ENCODE data around the gene CFDP1.

Gene CFDP1

DNA sequence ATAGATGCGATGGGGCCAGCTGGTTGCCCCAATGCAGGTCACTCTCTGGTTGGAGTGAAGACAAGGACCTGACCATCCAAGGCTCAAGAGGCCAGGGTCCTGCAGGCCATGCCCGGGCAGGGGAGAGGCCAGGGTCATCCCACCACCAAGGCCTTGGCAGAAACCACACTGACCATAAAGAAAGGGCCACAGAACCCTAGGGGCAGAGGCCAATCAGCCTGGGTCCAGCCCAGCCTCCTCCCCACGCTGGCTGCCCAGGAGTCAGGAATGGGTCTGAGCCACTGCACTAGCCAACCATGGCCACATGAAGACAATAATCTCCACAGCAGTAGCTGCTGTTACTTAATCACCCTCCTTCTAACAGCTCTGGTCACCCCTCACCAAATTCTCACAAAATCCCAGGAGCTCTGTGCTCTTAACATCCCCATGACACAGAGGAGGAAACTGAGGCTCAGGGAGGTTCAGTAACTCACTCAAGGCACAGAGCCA is 171.7 kb downstream of the CFDP1 start:
- H3K4me3 ChIP-seq, result no peak overlapping the region
- no peak overlapping the region for H3K27ac ChIP-seq
- TF ChIP-seq Cebpa-rat (IDR thresholded peaks at IDR 0.05), result no peak
- peaks cover 5 to 95% (median 37%) of the 10 kb centered on the region in 11 experiments; a peak in 19 of 22 replicates for H4K20me1 ChIP-seq
- no peaks in the 10 kb centered on the region for H3K9me3 ChIP-seq (replicated peaks in 1 of 11)
- peaks cover 10 to 29% (median 18%) of the 10 kb centered on the region in 10 experiments; a peak in 19 of 20 replicates for H3K4me1 ChIP-seq
- H3K4me2 ChIP-seq, result no peak overlapping the region
- H3K9ac ChIP-seq, result no peak overlapping the region
- H3K36me3 ChIP-seq, result no peaks in the 10 kb centered on the region
- peaks cover 37 to 100% (median 53%) of the 10 kb centered on the region in 11 experiments for H3K27me3 ChIP-seq

DNA sequence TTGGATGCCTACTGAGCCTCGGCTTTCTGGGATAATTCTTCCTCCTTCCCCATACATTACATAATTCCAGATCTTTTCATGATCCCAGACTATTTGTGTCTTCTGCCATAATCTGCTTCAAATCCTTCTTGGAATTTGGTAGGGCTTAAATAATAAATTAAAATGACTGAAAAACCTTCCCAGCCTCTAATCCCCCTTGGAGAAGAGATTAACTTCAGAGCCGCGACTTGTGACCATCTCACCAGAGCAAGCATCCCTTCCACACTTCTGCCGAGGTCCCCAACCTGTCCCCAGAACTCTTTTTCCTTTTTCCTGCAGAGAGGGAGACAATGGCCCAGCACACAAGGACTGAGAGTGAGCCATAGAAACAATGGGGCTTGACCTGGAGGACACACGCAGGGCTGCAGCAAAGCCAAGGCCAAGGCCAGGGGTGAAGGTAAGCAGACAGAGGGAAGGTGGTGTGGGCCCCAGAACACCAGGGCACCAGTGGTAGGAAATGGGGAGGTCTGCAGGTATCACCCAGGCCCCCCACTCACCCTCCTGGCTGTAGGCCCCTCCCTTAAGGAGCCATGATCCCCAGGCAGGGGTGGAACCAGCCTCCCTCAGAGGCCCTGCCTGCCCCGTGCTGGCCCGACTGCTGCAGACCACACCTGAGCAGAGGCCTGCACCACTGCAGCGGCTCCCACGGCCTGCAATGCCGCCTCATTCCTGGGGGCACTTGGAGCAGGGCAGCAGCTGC is 172.3 kb downstream of the CFDP1 start:
- peaks cover 10 to 25% (median 17%) of the 10 kb centered on the region in 10 experiments; a peak in 19 of 20 replicates for H3K4me1 ChIP-seq
- TF ChIP-seq Cebpa-rat (IDR thresholded peaks at IDR 0.05), result no peak
- H3K4me3 ChIP-seq, result no peak overlapping the region
- no peak overlapping the region for H3K9ac ChIP-seq
- peaks cover 5 to 95% (median 40%) of the 10 kb centered on the region in 11 experiments; a peak in 19 of 22 replicates for H4K20me1 ChIP-seq
- H3K4me2 ChIP-seq, result no peak overlapping the region
- no peak overlapping the region for H3K27ac ChIP-seq
- no peaks in the 10 kb centered on the region for H3K36me3 ChIP-seq
- H3K27me3 ChIP-seq, result peaks cover 31 to 100% (median 46%) of the 10 kb centered on the region in 11 experiments
- H3K9me3 ChIP-seq (replicated peaks in 1 of 11), result no peaks in the 10 kb centered on the region

DNA sequence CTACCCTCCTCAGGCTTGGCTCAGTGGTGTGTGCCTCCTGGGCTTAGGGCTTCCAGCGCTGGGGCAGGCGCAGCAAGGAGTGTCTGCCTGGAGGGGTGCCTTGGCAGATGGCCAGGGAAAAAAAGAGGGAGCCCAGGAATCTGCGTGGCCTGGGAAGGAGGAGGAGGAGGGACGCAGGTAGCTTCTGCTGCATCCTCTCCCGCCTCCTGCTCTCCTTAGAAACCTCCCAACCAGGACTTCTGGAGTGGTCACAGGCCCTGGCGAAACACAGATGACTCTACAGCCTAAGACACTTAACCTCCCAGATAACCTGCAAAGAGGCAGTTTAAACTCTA is 174.5 kb downstream of the CFDP1 start:
- peaks cover 0 to 95% (median 29%) of the 10 kb centered on the region in 11 experiments; a peak in 17 of 22 replicates for H4K20me1 ChIP-seq
- no peak for TF ChIP-seq Cebpa-rat (IDR thresholded peaks at IDR 0.05)
- H3K9ac ChIP-seq, result no peak overlapping the region
- H3K36me3 ChIP-seq, result no peaks in the 10 kb centered on the region
- peaks cover 0 to 5% (median 0%) of the 10 kb centered on the region in 10 experiments; a peak in 5 of 20 replicates for H3K4me1 ChIP-seq
- H3K27me3 ChIP-seq, result peaks cover 21 to 100% (median 30%) of the 10 kb centered on the region in 11 experiments
- H3K9me3 ChIP-seq (replicated peaks in 1 of 11), result no peaks in the 10 kb centered on the region
- no peak overlapping the region for H3K4me3 ChIP-seq
- H3K27ac ChIP-seq, result no peak overlapping the region
- H3K4me2 ChIP-seq, result no peak overlapping the region

DNA sequence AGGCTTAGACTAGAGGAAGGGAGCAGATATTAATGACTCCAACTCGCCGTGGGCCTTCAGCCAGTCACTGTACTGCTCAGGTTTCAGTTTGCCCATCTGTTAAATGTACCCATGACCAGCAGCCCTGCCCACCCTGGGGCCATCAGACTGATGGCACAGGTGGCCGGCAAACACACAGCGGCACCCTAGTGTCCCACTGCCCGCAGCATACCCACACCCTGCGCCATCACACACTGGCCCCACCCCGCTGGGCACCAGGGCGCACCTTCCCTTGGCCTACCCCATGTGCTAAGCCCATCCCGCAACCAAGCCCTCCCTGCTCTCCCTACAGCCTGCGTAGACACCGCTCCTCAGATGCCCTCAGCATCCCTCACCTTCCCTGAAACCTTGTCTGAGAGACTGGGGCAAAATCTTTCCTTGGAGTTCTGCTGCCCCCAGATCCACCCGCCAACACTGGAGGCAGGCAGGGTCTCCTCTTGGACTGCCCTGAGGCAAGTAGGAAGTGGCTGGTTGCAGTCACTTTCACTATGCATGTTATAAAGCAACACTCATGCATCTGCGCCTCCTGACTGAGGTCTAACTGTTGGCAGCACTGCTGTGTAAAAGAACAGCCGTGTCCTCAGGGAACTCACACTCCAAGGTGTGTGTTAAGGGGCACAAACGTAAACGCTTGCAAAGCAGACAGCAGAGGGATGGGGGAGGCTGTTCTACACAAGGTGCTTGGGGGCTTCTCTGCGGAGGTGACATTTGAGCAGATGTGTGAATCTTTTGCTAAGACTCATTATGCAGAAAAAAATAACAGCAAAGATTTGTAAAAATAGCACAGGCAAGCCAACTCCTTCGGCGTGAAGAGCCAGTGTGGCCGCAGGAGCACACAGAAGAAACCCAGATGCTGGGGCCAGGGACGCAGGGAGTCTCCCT is 175.2 kb downstream of the CFDP1 start:
- Histone ChIP-seq H3K4me2 (no peak overlapping the region), H3K9ac (no peak overlapping the region), H3K9me3 (replicated peaks in 1 of 11) (no peaks in the 10 kb centered on the region), H3K27me3 (peaks cover 21 to 100% (median 30%) of the 10 kb centered on the region in 11 experiments), H3K36me3 (no peaks in the 10 kb centered on the region), H3K4me1 (peaks cover 0 to 4% (median 0%) of the 10 kb centered on the region in 10 experiments; a peak in 2 of 20 replicates), H3K4me3 (no peak overlapping the region), H4K20me1 (peaks cover 0 to 95% (median 29%) of the 10 kb centered on the region in 11 experiments; a peak in 17 of 22 replicates), H3K27ac (no peak overlapping the region)
- no peak for TF ChIP-seq Cebpa-rat (IDR thresholded peaks at IDR 0.05)

DNA sequence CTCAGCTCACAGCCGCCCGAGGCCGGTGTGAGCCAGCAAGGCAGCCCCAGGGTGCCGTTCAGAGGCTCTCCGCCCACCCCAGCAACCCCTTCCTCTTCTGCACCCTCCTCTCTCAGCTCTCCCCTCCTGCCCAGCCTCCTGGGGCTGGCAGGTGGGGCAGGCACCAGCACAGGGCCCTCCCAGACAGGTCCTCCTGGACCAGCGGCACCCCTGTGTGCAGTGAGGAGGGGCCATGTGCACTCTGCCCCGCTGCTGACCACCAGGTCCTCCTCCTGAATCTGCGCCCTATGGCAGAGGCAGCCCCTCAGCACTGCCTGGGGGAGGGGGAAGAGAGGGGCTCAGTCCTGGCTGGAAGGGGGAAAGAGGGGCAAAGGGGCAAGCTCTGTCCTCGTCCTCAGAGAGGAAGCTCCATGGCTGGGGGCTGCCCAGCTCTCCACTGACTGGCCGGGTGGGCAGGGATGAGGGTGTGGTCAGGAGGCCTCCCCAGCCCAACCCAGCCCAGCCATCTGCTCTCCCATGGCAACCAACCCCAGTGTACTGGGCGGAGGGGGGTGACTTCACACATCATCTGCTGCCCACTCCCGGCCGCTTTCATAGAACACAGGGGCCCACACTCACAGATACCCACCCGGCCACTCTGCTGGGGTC is 176.5 kb downstream of the CFDP1 start:
- Histone ChIP-seq H3K4me1 (peaks cover 0 to 4% (median 0%) of the 10 kb centered on the region in 10 experiments; a peak in 2 of 20 replicates), H3K9ac (no peak overlapping the region), H4K20me1 (peaks cover 0 to 95% (median 32%) of the 10 kb centered on the region in 11 experiments; a peak in 17 of 22 replicates), H3K27ac (no peak overlapping the region), H3K4me2 (no peak overlapping the region), H3K4me3 (no peak overlapping the region), H3K36me3 (no peaks in the 10 kb centered on the region), H3K27me3 (peaks cover 26 to 100% (median 33%) of the 10 kb centered on the region in 11 experiments), H3K9me3 (replicated peaks in 1 of 11) (no peaks in the 10 kb centered on the region)
- TF ChIP-seq Cebpa-rat (IDR thresholded peaks at IDR 0.05), result no peak

DNA sequence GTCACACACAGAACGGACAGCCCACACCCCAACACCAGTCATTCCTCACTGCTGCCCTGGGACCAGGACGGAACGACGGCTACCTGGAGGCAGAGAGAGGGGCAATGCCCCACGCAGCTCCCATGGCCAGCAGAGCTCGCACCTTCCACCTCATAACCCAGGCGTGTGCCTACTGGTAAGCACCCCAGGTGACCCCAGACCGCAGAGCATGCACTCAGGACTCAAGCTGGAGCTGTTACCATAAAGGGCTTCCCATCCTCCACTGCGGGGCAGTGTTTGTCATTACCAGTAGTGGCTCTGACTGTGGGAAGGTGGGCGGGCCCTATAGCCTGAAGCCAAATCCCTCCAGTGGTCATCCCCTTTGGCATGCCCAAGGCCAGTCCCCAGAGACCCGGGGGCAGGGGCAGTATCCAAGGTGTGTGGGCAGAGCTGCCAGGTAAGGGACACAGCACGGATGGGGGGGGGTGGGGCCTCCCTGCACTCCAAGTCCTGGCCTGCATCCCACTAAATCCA is 177.2 kb downstream of the CFDP1 start:
- no peak overlapping the region for H3K27ac ChIP-seq
- H3K9me3 ChIP-seq (replicated peaks in 1 of 11), result no peaks in the 10 kb centered on the region
- no peaks in the 10 kb centered on the region for H3K36me3 ChIP-seq
- H4K20me1 ChIP-seq, result peaks cover 1 to 95% (median 37%) of the 10 kb centered on the region in 11 experiments; a peak in 21 of 22 replicates
- H3K4me2 ChIP-seq, result no peak overlapping the region
- H3K4me1 ChIP-seq, result peaks cover 3 to 8% (median 4%) of the 10 kb centered on the region in 10 experiments; a peak in 19 of 20 replicates
- H3K4me3 ChIP-seq, result no peak overlapping the region
- H3K9ac ChIP-seq, result no peak overlapping the region
- TF ChIP-seq Cebpa-rat (IDR thresholded peaks at IDR 0.05), result no peak
- H3K27me3 ChIP-seq, result peaks cover 33 to 100% (median 40%) of the 10 kb centered on the region in 11 experiments

DNA sequence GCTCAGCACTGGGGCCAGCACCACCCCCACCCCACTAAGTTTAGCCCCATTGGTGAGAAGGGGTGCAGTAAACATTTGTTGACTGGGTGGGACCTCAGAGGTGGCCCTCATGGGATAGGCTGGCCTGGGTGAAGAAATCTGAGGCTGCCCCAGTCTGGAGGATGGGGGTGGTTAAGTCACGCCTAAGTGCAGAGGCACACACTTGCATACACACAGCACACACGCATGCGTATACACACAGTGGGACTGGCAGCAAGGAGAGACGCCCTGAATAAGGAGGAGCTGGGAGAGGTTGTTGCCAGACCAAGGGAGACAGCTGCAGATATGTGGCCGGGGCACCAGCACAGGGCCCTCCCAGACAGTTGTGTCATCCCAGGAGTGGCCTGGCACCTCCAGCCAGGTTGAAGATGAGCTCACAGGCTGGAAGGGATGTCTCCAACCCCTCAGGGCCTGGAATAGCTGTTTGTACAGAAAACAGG is 178.9 kb downstream of the CFDP1 start:
- TF ChIP-seq Cebpa-rat (IDR thresholded peaks at IDR 0.05), result no peak
- no peak overlapping the region for H3K9ac ChIP-seq
- peaks cover 50 to 100% (median 57%) of the 10 kb centered on the region in 11 experiments for H3K27me3 ChIP-seq
- H3K4me1 ChIP-seq, result peaks cover 12 to 17% (median 14%) of the 10 kb centered on the region in 10 experiments
- H3K4me3 ChIP-seq, result no peak overlapping the region
- no peak overlapping the region for H3K27ac ChIP-seq
- no peak overlapping the region for H3K4me2 ChIP-seq
- peaks cover 11 to 99% (median 54%) of the 10 kb centered on the region in 11 experiments; a peak in 21 of 22 replicates for H4K20me1 ChIP-seq
- H3K9me3 ChIP-seq (replicated peaks in 1 of 11), result no peaks in the 10 kb centered on the region
- no peaks in the 10 kb centered on the region for H3K36me3 ChIP-seq

All from BLaER1 treated with 17β-estradiol and CSF1 and Interleukin-3, amounts not matched to agents 10 nM and 100 nM (cell line).